Measurements from ENCODE around the gene MMP24.

Gene MMP24

DNA sequence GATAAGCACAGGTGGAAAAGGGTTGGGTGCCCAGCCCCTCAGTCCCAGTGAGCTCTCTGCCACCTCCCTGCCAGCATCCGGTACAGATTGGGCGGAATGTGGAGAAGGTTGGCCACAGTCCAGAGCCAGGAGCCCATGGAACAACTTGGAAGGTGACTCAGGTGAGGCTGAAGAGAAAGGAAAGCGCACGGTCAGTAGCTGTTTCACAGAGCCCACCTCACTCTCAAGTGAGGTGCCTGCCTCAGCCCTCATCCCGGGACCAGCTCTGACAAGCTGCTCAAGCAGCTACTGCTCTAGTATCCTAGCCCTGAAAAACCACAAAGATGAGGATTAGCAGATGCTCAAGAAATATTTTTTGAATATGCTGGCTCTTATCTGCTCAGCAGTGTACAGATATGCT lies 52.5 kb downstream of the MMP24 start:
- DNase-seq (ENCODE audit: low read depth in 2 of 2), result no peak

- no peak for DNase-seq (ENCODE audit: low read depth in 2 of 2)
Observed at GRCh38 chr20:35279533-35280174, 53.2 kb downstream of the MMP24 start.

- DNase-seq (ENCODE audit: low read depth in 2 of 2), result no peak
Observed at GRCh38 chr20:35280523-35280922, 54.0 kb downstream of the MMP24 start.

DNA sequence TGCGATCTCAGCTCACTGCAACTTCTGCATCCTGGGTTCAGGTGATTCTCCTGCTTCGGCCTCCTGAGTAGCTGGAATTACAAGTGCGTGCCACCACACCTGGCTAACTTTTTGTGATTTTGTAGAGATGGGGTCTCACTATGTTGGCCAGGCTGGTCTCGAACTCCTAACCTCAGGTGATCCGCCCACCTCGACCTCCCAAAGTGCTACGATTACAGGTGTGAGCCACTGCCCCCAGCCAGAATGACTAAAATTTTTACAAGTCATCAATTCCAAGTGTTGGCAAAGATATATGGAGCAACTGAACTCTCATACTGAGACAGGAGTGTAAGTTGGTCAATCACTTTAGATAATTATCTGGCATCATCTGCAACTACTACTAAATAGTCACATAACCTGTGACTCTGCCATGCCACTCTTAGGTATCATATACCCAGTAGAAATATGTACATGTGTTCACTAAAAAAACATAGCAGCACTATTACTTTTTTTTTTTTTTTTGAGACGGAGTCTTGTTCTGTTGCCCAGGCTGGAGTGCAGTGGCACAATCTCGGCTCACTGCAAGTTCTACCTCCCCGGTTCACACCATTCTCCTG lies 55.1 kb downstream of the MMP24 start:
- DNase-seq (ENCODE audit: low read depth in 2 of 2), result no peak

DNA sequence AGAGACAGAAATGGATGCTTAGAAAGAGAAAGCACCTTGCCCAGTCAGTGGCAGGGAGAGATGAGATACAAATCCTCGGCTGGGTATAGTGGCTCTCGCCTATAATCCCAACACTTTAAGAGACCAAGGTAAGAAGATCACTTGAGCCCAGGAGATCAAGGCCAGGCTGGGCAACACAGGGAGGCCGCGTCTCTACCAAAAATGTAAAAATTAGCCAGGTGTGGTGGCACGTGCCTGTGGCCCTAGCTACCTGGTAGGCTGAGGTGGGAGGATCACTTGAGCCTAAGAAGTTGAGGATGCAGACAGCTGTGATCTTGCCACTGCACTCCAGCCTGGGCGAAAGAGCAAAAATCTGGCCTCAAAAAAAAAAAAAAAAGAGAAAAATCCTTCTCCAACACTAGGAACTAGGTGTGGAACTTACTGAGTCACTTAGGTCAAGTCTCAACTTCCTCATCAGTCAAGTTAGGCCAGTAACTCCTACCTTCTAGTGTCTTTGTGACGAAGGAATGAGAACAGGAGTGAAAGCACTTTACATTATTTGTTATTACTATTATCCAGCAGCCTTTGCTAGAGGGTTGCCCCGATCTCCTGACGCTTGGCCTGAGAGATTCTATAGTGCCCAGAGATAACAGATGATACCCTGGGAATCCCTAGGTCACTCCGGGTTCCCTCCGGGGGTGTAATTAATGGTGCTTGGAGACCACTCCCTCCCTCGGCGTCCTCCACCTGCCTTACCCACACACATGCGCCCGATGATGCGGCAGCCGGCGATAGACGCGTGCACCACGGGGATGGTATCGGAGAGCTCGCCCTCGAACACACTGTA lies 57.2 kb downstream of the MMP24 start:
- DNase-seq (ENCODE audit: low read depth in 2 of 2), result no peak

GRCh38 chr20:35284267-35284991 lies 57.9 kb downstream of the MMP24 start, which contains the start of gene EIF6:
Gene EIF6, minus strand, starts transcription at chr20:35284772. Its CDS starts 285 bp downstream, at chr20:35284487.
- peak; percentile 49 to 56 for DNase-seq (ENCODE audit: low read depth in 2 of 2)

- DNase-seq (ENCODE audit: low read depth in 2 of 2), result no peak
Observed at GRCh38 chr20:35284992-35285805, 58.7 kb downstream of the MMP24 start.

GRCh38 chr20:35285806-35286076 lies 59.3 kb downstream of the MMP24 start:
- DNase-seq (ENCODE audit: low read depth in 2 of 2), result no peak

DNA sequence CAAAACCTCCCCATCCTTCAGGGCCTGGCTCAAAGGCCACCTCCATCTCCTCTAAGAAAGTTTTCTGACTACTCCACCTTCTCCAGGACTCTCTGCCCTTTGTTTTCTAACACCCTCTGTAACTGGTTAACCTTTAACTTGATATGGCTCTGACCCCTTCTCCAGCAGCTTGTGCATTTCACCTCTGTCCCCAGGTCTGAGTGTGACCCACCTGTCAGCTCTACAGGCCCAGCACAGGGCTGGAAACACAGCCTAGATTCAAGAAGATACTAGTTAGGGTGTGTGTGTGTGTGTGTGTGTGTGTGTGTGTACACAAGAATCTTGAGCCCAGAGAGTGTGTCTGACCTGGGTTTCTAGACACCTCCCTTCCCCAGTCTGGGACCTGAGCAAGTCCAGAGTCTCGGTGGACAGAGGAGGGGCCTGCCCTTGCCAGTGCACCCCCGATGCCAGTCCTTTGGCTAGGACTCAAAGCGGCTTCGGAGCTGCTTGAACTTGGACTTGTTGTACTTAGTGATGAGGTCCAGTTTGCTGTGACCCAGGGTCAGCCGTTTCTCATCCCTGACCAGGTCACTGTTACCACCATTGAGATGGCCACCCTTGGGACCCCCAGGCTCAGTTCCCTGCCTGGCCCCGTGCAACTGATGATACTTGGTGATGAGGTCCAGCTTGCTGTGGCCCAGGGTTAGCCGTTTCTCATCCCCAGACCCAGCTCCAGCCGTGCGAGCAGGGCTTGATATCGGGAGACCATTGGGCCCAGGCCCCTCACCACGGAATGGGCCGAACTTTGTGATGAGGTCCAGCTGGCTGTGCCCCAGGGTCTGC lies 59.8 kb downstream of the MMP24 start:
- no peak for DNase-seq (ENCODE audit: low read depth in 2 of 2)

DNA sequence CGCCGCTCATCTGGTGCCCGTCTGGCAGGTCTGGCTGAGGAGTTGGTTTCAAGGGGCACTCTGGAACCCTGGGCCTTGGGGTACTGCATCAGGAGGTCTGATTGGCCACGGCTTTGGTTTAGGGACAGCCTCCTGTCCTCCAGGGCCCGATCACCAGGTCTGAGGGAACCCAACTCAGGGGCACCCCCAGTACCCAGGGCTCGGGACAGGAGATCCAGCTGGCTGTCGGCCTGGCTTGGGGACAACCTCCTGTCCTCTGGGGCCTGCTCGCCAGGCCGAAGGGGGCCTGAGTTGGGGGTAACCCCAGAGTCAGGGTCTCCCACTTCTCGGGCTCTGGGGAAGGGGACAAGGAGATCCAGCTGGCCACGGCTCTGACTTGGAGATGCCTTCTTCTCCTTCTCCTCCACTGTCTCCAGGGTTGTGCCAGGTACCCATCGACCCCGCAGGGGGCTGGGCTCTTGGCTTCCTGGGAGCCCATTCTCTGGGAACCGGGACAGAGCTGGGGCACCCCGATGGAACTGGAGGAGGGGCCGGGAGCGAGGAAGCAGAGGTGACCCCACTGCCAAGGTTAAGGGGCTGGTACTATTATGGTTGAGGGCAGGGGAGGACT lies 60.5 kb downstream of the MMP24 start:
- DNase-seq (ENCODE audit: low read depth in 2 of 2), result no peak

DNA sequence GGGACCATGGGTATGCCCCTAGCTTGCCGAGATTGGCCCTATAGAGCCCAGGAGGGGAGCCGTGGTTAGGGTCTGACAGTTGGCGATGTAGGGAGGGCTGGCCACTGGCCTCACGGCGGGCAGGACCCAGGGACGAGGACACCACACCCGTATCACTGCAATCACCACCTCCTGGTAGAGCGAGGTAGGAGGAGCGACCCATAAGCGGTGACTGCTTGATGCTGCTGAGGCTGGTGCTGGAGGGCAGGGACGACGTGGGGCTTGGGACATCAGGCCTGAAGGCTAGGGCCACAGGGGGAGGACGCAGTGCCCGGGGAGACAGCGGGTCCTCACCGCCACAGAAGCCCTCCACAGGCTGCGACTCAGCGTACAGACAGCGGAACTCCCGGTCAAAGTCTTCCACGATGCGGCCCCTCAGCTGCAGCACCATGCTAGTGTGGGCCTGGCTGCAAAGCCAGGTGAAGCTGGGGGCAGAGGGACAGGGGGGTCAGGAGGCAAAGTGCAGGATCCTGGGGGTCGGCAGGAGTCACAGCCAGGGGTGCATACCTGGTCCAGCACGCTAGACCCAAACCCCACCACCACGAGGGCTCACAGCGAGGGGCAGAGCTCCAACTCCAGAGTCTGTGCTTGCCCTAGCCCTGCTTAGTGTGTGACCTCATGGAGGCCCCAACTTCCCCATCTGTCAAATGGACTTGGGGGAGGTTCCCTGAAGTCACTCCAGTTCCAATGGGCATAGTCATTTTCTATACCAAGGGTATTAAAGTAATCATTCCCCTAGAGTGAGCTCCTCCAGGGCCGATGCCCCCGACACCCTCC lies 61.2 kb downstream of the MMP24 start:
- no peak for DNase-seq (ENCODE audit: low read depth in 2 of 2)

- DNase-seq (ENCODE audit: low read depth in 2 of 2), result no peak
Observed at GRCh38 chr20:35288325-35289060, 62.0 kb downstream of the MMP24 start.

DNA sequence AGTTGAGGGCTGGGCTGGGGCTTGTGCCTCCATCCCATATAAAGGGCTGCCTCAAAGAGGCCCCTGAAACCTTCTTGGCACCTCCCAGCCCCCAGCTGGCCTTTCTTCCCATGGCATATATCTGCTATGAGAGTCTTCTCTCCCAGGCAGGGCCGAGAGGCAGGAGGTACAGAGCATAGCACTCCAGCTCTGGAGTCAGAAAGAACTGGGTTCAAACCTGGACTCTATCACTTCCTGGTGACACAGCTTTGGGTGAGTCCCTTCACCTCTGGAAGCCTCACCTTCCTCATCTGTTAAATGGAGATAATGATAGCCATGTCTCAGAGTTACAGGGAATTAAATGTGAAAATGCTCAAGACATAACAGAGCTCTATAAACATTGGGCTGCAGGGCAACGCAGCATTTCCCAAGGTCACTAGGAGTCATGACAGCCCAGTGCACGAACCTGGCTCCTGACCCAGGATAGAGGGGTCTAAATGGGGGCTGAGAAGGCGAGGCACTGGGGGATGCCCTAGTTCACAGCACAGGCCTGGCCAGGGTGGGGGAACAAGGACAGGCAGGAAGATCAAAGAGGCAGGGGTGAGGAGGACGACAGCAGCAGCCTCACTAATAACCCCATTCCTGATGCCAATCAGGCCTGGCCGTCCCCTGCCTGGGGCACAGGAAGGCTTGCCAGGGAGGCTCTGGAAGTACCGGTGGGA lies 63.8 kb downstream of the MMP24 start:
- DNase-seq (ENCODE audit: low read depth in 2 of 2), result no peak

DNA sequence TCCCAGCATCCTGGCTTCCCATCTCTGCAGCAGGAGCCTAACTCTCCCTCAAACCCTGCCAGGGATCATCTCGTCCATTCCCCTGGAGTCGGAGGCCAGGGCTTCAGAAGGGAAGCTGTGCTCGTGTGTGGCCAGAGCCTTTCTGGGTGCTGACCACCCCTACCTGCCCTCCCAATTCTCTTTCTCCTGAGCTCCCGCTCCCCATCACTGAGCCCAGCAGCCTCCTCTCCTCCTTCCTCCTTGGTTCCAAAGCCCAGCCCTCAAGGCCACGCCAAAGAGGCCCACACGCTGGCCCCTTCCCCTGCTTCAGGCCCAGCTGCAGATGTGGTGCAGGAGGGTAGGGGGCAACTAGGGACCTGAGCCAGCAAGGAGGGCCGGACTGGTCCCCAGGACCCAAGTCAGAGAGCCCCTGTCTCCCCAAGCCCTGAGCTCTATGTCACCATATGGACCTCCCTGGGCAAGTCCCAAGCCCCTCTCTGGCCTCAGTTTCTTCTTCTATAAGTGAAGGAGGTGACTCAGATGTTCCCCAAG lies 64.5 kb downstream of the MMP24 start:
- no peak for DNase-seq (ENCODE audit: low read depth in 2 of 2)

DNA sequence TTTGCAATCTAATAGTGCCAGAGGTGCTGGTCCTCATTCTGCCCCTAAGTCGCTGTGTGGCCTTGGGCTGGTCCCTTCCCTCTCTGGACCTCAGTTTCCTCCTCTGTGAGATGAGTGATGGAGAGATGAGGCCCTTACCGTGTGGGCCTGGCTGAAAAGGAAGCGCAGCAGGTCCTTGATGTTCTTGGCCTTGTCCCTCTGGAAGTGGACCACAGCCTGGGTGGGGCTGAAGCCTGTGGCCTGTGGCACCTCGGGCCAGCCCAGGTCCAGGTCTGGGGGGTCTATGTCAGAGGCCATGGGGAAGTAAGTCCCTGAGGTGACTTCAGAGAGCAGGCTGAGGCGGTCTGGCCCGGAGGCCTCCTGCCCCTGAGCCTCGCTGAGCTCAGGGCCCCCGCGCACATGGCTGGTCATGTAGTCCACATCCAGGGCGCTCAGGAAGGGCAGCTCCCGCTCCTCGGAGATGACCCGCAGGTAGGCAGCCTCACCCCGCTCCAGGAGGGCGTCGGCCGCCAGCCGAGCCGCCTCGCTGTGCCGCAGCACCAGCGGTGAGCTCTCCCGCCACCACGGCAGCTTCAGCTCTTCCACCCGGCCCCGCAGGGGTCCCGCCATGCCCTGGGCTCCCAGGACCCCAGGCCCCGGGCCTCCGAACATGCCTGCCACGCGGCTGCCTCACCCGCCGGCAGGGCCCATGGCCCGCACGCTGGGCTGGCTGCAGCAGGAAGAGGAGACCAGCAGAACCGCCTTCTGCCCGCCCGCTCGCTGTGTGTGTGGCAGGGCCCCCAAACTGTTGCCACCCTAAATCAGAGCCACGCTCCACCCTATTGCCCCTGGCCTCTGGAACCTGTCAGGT lies 65.4 kb downstream of the MMP24 start, which contains the start of gene FAM83C:
Gene FAM83C (minus strand): TSS at position 772 of the 850 bp plus-strand sequence. CDS start 121 bp downstream, at position 651.
- DNase-seq (ENCODE audit: low read depth in 2 of 2), result no peak

DNA sequence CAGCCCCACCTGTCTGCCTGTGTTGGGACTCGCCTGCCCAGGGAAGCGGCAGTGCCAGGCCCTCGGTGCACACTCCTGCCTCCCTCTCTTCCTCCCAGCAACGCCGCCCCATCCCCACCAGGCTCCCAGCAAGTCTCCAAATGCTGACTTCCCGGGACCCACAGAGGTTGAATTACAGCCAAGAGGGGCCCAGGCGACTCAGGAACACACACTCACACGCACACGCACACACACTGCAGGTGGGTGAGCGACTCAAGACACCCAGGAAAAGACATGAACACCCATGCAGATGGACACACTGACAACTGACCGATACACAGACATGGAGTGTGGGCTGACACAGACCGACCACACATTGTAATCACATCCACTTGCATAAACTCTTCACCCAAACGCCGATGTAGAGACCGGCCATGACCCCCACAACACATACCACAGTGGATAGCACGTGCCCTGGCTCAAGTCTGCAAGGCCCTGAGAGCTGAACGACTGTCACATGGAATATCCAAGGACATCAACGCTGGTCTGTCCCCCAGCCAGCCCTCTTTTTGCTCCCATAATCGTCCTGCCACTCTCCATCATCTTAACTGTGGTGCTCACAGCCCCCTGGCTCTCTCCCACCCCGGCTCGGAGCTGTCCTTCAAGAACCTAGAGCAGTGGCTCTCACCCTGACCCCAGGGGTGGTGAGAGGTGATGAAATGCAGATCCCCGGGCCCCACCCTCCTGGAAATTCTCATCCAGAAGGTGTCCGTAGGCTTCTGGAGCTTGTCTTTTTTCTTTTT lies 66.2 kb downstream of the MMP24 start:
- DNase-seq (ENCODE audit: low read depth in 2 of 2), result no peak

Measured in stimulated activated CD8-positive, alpha-beta memory T cell treated with anti-CD3 and anti-CD28 coated beads, Interleukin-15, amount 100 ng/mL, for 4 hours (primary cell).